Hepatocyte (in vitro differentiated cells): ENCODE data around the gene RGS3.

ENCODE experiments used
- CTCF ChIP-seq: fragments of 200-600 bp; sonication (generic); IDR thresholded peaks from 2 replicates; pipeline ENCODE4 v1.5.1; 2016; ENCODE audit warnings: antibody characterized with exemption, mild to moderate bottlenecking; ENCODE audit not compliant: poor library complexity
- EZH2 ChIP-seq: fragments of 200-600 bp; sonication (generic); IDR thresholded peaks from 2 replicates; pipeline ENCODE4 v1.6.1; 2016; ENCODE audit warnings: antibody characterized with exemption, mild to moderate bottlenecking, borderline replicate concordance
- EZH2phosphoT487 ChIP-seq: fragments of 200-600 bp; sonication (generic); IDR thresholded peaks from one replicate; pipeline ENCODE4 v1.6.1; 2018; ENCODE audit warnings: antibody characterized with exemption, mild to moderate bottlenecking, low read depth, moderate library complexity; ENCODE audit not compliant: unreplicated experiment, severe bottlenecking

DNA sequence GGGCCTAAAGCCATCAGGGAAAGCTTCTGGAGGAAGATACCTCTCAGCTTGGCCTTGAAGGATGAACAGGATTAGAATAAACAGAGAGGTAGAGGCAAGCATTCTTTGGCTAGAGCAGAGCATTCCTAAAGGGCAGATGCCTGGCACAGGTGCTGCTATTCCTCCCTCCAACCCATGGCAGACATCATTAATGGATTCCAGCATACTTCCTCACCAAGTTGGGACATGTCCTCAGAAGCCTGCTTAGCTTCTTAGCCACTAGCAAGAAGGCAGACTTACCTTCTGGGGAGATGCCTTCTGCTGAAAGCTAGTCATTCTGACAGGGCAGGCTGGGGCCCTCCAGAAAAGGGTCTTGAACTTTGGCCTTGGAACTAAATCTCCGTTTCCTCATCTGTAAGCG, 122.0 kb downstream of the RGS3 start:
- TF ChIP-seq CTCF (no peak), EZH2 (no peak), EZH2phosphoT487 (no peak)
